ENCODE measurements around the gene NLRP3.
"Not testable (repeated sequence)": the region's sequence is repeated elsewhere in the genome, so short reads cannot be mapped to it uniquely, and the experiment has no call there.

The NLRP3 gene

DNA sequence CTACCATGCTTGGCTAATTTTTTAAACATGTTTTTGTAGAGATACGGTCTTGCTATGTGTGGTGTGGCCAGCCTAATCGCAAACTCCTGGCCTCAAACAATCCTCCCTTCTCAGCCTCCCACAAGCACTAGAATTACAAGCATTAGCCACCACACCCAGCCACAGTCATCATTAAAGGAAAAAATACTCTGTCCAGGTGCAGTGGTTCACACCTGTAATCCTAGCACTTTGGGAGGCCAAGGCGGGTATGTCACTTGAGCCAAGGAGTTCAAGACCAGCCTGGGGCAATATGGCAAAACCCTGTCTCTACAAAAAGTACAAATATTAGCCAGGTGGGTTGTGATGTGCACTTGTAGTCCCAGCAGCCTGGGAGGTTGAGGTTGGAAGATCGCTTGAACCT lies 25.0 kb upstream of the NLRP3 start:
- no peak for DNase-seq (ENCODE audit: low read depth)

DNA sequence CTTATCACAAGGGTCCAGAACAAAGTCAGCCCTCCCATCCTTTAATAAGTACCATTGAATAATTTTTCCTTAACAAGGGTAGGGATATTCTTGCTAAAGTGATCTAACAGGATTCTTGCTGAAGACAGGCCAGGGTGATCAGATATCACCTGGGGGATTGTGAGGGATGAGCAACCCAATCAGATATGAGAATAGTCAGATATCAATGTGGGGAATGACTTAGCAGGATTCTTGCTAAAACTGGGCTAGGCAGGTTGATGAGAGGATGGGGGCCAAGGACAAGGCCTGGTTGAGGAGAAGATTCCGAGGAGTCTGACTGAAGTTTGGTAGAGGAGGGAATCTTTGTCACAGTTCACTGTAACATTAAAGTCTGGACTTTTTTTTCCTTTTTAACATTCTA lies 23.9 kb upstream of the NLRP3 start:
- no peak for DNase-seq (ENCODE audit: low read depth)

DNA sequence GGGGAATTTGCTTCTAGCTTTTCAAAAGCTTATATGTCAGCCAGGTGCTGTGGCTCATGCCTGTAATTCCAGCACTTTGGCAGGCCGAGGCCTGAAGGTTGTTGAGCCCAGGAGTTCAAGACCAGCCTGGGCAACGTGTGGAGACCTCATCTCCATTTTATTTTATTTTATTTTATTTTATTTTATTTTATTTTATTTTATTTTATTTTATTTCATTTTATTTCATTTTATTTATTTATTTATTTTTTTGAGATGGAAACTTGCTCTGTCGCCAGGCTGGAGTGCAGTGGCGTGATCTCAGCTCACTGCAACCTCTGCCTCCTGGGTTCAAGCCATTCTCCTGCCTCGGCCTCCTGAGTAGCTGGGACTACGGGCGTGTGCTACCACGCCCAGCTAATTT lies 20.9 kb upstream of the NLRP3 start:
- DNase-seq (ENCODE audit: low read depth), result not testable (repeated sequence)

DNA sequence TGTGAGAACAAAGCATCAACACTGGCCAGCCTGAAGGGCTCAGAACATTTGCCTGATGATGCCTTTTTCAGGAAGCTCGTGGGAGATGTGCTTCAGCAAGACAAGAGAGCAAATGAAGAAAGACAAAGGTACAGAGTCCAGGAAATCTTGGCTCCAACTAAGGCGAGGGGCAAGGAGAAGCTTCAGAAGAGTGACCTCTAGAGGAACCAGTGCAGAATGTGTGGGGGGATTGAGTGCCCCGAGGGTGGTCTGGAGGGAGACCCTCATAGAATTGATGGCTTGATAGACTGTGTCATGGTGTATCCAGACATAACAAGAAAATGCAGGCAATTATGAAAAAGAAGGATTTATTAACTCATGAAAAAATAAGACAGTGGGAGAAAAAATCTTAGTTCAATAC lies 15.3 kb upstream of the NLRP3 start:
- DNase-seq (ENCODE audit: low read depth), result no peak

DNA sequence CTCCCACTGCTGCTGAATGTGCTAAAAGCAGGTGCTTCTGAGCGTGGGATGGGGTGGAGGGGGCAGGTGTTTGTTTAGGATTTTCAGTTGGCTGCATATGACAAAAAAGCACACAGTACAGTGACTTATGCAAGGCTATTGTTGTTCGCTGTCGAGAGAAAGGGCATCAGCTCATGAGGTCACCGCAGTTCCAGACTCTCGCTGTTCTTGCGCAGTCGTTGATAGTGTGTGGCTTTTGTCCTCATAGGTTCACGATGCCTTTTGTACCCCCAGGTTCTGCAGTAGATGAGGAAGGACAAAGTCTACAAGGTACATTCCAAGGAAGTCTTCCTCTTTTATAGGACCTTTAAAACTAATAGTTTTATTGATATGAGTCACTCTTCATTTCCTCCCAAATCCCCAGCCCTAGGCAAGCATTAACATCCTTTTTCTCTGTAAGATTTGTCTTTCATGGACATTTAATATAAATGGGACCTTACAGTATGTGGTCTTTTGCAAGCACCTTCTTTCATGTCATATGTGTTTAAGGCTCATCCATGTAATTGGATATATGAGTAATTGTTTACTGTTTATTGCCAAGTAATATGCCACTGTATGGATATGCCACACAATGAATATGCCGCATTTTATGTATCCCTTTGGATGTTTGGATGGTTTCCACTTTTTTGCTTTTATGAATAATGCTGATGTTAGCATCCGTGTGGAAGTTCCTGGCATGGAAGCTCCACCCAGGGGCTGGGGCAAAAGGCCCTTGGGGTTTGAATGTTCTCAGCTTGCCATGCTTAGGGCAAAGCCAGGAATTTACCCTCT lies 14.5 kb upstream of the NLRP3 start:
- DNase-seq (ENCODE audit: low read depth), result no peak

DNA sequence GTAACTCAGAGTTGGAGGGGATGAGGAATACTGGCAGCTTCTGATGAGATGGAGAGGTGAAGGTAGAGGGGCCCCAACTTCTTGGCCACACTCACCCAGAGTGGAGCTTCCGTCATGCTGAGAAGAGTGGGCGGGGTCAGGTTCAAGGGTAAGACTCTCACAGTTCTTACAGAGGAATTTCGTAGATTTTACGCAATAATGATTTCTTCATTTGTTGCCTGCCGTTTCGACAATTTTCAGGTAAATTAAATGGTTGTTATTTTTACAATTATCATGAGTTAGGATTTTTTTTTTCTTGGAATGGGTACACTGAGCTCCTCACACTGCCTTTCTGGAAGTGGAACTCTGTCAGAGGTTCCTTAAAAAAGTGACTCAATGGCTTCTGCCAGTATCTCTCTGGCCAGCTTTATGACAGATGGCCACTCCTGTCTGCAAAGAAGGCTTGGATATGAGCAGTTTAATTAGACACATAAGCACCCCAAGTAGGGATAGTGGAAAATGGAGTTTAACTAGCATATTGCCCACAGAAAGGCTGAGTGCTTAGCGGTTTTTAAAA lies 13.8 kb upstream of the NLRP3 start:
- DNase-seq (ENCODE audit: low read depth), result no peak

DNA sequence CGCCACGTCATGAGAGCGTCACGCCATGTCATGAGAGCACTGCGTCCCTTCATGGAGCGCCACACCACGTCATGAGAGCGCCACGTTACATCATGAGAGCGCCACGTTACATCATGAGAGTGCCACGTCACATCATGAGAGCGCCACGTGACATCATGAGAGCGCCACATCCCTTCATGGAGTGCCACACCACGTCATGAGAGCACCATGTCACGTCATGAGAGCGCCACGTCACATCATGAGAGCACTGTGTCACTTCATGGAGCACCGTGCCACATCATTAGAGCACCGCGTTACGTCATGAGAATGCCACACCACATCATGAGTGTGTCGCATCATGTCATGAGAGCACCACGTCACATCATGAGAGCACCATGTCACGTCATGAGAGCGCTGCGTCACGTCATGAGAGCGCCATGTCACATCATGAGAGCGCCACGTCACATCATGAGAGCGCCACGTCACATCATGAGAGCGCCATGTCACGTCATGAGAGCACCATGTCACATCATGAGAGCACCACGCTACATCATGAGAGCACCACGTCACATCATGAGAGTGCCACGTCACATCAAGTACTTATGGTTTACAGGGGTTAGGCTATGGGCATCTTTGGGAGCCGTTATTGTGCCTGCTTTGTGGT lies 9.8 kb upstream of the NLRP3 start:
- no peak for DNase-seq (ENCODE audit: low read depth)

DNA sequence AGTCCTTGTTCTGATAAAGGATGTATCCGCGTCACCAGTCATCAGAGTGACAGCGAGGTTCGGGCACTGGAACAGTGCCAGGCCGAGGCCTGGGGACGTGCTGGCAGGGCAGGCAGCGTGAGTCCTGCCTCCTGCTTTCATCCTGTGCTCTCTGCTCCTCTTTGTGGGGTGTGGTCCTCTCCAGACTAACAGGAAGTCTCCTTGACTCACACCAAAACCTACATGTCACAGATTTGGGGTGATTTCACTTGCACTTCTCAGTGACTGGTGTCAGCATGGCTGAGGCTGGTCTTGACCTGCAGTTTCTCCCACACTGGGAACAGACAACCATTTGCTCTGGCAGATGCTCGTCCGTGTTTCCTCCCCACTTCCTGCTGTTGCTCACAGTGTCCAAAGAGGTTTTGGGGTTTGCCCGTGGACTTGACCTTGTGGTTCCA lies 8.8 kb upstream of the NLRP3 start:
- peak; percentile 50 for DNase-seq (ENCODE audit: low read depth)

DNA sequence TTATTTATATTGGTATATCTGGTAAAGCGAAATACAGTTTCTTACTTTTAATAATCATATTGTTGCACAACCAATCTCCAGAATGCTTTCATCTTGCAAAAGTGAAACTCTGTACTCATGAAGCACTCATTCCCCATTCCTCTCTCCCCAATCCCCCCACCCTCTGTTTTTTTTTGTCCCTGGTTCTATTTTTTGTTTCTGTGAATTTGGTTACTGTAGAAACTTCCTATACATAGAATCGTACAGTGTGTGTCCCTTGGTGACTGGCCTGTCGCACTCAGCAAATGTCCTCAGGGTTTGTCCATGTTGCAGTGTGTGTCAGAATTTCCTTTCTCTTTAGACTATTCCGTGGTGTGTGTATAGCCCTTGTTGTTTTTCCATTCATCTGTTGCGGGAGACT lies 7.9 kb upstream of the NLRP3 start:
- no peak for DNase-seq (ENCODE audit: low read depth)

DNA sequence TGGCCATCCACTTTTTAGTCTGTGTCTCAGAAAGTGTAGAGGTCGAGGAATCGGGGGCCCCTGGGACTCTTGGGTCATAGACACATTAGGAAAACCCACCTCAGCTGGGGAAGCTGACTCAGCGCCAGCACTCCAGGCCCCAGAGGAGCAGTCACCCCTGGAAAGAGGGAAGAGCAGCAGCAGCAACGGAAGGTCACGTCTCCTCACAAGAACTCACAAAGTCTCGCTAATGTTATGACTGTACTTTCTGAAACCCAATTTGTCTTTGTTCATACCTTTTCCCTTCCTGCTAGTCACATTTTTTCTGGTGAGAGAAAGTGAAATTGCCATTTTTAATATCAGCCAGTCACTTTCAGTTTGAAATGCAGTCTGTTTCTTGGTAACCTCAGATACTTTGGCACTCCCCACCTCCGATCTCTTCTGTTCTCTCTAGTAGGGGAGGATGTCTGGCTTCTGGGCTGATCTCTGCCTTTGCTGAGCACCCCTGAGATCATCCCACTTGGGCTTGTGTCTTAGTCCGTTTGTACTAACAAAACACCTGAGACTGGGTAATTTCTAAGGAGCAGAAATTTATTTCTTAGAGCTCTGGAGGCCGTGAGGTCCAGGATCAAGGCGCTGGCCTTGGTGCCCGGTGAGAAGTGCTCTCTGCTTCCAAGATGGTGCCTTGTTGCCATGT lies 6.0 kb upstream of the NLRP3 start:
- no peak for DNase-seq (ENCODE audit: low read depth)

DNA sequence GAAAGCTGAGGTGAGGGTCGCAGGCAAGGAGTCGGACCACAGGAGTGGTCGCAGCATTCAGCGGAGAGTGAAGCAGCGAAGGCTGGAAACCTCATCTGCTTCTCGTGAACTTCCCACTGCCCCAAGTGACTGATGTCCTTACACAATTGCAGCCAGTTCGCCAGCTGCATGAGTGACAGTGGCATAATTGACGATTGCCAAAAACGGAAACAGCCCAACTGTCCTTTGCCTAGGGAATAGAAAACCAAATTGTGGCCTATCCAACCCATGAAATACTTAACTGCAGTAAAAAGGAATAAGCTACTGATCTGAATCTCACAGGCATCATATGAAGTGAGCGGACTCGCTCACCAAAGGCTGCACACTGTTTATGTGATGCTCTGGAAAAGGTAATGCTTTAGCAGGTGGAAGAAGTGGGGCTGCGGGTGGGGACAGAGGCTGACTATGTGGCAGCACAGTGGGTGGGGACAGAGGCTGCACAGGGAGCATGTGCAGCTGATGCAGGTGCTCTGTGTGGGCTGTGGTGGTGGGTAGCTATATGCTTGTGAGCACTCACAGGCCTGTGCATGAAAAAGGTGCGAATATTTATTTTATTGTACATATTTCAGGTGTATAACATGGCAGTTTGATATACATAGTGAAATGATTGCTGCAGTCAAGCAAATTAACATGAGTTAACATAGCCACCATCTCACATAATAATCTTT lies 4.2 kb upstream of the NLRP3 start:
- DNase-seq (ENCODE audit: low read depth), result no peak

DNA sequence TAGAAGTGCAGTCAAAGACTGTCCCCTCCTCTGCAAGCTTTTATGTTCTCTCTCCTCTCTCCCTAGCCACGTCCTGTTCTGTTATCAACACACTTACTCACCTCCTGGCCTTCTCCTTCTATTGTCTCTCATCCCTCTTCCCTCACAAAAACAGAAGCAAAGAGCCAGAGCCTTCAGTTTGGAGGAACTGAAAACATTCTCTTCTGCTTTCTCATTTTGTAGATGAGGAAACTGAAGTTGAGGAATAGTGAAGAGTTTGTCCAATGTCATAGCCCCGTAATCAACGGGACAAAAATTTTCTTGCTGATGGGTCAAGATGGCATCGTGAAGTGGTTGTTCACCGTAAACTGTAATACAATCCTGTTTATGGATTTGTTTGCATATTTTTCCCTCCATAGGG lies 1.9 kb downstream of the NLRP3 start:
- DNase-seq (ENCODE audit: low read depth), result no peak

DNA sequence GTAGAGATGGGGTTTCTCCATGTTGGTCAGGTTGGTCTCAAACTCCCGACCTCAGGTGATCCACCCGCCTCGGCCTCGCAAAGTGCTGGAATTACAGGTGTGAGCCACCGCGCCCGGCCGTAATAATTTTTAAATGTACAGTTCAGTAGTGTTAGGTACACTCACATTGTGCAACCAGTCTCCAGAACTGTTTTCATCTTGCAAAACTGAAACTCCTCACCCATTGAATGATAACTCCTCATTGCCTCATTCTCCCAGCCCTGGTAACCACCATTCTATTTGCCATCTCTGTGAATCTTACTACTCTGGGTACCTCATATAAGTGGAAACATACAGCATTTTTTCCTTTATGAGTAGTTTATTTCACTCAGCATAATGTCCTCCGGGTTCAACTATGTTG lies 3.4 kb downstream of the NLRP3 start:
- DNase-seq (ENCODE audit: low read depth), result no peak

DNA sequence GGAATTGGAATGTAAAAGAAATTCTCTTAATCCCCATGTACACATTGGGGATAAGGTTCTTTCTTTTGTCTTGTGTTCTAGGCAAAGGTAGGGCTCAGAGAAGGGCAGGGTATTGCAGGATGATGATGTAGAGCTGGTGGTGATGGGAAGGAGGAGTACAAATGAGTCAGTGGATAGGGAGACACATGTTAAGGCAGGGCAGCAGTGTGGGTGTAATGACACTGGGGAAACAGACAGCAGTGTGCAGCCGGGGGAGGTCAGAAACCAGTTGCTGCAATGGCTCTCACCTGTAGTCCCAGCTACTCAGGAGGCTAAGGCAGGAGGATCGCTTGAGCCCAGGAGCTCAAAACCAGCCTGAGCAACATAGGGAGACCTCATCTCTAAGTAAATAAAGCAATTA lies 5.1 kb downstream of the NLRP3 start:
- DNase-seq (ENCODE audit: low read depth), result no peak

DNA sequence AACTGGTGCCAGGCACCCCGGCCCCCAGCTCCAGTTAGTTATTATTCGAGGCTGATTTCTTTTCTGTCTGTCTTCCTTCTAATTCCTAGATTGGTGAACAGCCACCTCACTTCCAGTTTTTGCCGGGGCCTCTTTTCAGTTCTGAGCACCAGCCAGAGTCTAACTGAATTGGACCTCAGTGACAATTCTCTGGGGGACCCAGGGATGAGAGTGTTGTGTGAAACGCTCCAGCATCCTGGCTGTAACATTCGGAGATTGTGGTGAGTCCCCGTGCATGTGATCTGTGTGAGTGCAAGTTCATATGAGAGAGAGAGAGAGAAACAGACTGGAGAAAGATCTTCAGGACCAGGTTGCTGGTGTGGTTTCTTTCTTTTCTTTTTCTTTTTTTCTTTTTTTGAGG lies 13.5 kb downstream of the NLRP3 start:
- no peak for DNase-seq (ENCODE audit: low read depth)

DNA sequence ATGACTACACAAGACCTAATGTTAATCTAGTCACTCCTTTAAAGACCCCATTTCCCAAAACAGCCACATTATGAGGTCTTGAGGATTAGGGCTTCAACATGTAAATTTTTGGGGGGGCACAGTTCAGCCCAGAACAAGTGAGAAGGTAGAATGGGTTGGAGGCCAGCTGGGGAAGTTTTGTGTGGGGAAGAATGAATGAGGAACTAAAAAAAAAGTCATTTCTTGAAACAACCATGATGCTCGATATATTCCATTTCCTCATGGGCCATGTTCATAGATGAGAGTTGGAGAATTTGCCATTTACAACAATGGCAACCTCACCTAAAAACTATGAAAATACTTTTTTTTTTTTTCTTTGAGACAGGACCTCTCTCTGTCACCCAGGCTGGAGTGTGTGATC lies 14.5 kb downstream of the NLRP3 start:
- no peak for DNase-seq (ENCODE audit: low read depth)

DNA sequence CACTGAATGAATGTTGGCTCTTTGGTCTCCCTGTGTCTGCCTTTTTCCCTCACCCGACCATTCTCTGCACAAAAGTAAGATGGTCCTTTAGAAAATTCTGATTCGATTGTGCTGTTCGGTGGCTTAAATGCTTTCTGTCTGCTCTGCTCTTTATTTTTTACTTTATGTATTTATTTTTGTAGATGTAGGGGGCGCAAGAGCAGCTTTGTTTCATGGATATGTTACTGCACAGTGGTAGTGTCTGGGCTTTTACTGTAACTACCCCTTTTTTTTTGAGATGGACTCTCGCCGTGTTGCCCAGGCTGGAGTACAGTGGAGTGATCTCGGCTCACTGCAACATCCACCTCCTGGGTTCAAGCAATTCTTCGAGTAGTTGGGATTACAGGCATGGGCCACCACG lies 15.7 kb downstream of the NLRP3 start:
- DNase-seq (ENCODE audit: low read depth), result no peak

DNA sequence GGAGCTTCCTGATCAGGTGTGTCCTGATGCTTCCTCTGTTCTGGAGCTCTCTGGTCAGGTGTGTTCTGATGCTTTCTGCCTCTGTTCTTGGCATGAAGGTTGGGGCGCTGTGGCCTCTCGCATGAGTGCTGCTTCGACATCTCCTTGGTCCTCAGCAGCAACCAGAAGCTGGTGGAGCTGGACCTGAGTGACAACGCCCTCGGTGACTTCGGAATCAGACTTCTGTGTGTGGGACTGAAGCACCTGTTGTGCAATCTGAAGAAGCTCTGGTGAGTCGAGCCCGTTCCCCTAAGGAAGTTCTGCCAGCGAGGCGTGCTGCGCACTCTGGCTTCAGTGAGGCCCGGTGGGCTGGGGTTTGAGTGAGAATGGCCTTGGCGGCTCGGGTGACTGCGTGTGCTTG lies 18.0 kb downstream of the NLRP3 start:
- DNase-seq (ENCODE audit: low read depth), result no peak

DNA sequence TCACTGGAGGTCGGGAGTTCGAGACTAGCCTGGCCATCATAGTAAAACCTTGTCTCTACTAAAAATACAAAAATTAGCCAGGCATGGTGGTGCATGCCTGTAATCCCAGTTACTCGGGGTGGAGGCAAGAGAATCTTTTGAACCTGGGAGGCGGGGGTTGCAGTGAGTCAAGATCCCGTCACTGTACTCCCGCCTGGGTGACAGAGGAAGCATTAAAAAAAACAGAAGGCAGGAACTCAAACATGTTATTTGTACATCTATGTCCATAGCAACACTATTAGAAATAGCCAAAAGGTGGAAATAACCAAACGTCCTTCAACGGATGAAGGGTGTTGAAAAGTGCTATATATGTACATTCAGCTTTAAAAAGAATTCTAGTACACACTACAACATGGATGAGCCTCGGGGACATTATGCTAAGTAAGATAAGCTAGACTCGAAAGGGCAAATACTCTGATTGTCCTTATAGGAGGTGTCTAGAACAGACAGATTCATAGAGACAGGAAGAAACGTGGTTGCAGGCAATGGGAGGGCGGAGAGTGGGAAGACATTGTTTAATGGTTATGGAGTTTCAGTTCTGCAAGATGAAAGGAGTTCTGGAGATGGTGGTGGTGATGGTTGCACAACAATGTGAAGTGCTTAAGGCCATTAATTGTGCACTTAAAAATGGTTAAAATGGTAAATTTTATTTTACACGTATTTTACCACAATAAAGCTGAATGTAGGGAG lies 19.2 kb downstream of the NLRP3 start:
- DNase-seq (ENCODE audit: low read depth), result no peak

DNA sequence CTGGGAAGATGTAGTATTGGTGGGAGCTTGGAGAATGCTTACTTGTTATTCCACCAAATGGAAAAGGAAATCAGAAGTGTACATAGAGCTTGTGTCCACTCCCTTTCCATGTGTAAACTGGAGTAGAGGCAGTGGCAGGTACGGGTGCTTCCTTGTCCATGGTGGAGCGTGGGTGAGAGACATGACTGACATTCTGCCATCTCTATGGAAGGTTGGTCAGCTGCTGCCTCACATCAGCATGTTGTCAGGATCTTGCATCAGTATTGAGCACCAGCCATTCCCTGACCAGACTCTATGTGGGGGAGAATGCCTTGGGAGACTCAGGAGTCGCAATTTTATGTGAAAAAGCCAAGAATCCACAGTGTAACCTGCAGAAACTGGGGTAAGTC lies 19.8 kb downstream of the NLRP3 start:
- no peak for DNase-seq (ENCODE audit: low read depth)
